H1 (cell line): Measurements from ENCODE around the gene CLEC2A. TPM values are rescaled to one million over a fixed set of nuclear protein-coding genes. Genes with fewer than 3 reads are reported as not detected.

Experiments used
- CHD7 ChIP-seq: fragments of 300-600 bp; sonication (generic); IDR thresholded peaks from 2 replicates; pipeline ENCODE4 v1.7.1; 2012; ENCODE audit warnings: low read length, moderate library complexity, mild to moderate bottlenecking, inconsistent platforms; ENCODE audit not compliant: insufficient replicate concordance
- MAX ChIP-seq: IDR thresholded peaks from 2 replicates; pipeline ENCODE4 v1.6.1; 2012; ENCODE audit warnings: inconsistent platforms
- POU5F1 ChIP-seq: IDR thresholded peaks from 2 replicates; pipeline ENCODE4 v1.6.1; 2011; ENCODE audit warnings: low read depth, mild to moderate bottlenecking, low read length, moderate library complexity
- SRF ChIP-seq: IDR thresholded peaks from 2 replicates; pipeline ENCODE4 v1.6.1; 2011; ENCODE audit warnings: mild to moderate bottlenecking, low read depth, low read length, moderate library complexity
- polyA plus RNA-seq, 7 experiments: library from polyadenylated mRNA; depleted of rRNA in 3 of 7; stranded (reverse) in 5 of 7; unstranded in 2 of 7; fragments of >200 nt in 5 of 7; fragments of 200-250 nt in 2 of 7; gene quantifications; 1 replicate in 5 of 7; 2 replicates in 1 of 7; 4 replicates in 1 of 7; pipeline versions ENCODE4 v1.2.1 to v1.2.3, GENCODE V29; 2011 to 2013; ENCODE audit warnings: missing spikeins in 2 of 7, mixed read lengths in 2 of 7
- total RNA-seq: library from RNA; stranded (reverse); fragmentation: NEBNext Ultra II Directional; extraction: Animal tissue kit (Norgen Biotek cat#: 25700); gene quantifications from 2 replicates; pipeline ENCODE4 v1.2.1, GENCODE V29; 2021

The CLEC2A gene
- total and polyA plus RNA-seq, 2 of the 8 experiments (the other 6 are each of a cell fraction or from before 2014, with no cell fraction given), result 0.63 to 3.7 TPM

- TF ChIP-seq CHD7 (no peak), MAX (no peak), POU5F1 (no peak), SRF (no peak)
- TF ChIP-seq, all 59 proteins: peak for 0
Measured at GRCh38 chr12:9961106-9961505, 28.9 kb upstream of the CLEC2A start (continued).
